SW480 (cell line): ENCODE measurements around the gene HBG1.

Experiments used
- DNase-seq: peaks from one replicate; pipeline ENCODE4 v3.0.0-alpha.2; 2016; ENCODE audit warnings: low spot score

Gene HBG1

GRCh38 chr11:5226732-5227310, 22.8 kb downstream of the HBG1 start, which contains the start of gene HBB:
HBB (minus strand) TSS chr11:5227071; CDS start chr11:5227021, 50 bp downstream.
- DNase-seq, result peak; percentile 64

GRCh38 chr11:5225480-5225871, 24.2 kb downstream of the HBG1 start:
- DNase-seq, result no peak

- no peak for DNase-seq
Measured at GRCh38 chr11:5224538-5225479, 24.8 kb downstream of the HBG1 start.

- DNase-seq, result no peak
Measured at GRCh38 chr11:5223686-5224085, 26.0 kb downstream of the HBG1 start.

- DNase-seq, result no peak
Measured at GRCh38 chr11:5223146-5223545, 26.5 kb downstream of the HBG1 start.

DNA sequence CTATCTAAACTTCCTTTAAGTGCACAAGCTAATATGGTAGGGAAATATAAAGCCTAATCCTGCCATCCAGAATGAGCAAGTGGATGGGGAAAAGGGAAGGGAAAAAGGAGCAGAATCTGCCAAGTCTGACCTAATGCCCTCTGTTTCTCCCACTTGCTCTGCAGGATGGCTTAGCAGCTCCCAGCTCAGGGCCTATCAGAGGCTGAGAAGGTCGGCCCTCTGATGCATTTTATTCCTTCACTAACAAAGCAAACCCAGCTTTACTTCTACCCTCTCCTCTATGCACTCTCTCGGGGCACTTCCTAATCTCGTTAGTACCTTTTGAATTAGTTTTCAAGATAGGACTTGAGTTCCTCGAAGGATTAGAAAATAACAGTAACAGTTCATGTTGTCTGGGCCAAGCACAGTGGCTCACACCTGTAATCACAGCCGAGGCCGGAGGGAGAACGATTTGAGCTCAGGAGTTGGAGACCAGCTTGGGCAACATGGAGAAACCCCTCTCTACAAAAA, 39.2 kb downstream of the HBG1 start:
- DNase-seq, result no peak

- peak; percentile 62 for DNase-seq
Measured at GRCh38 chr11:5204787-5205186, 44.9 kb downstream of the HBG1 start.

DNA sequence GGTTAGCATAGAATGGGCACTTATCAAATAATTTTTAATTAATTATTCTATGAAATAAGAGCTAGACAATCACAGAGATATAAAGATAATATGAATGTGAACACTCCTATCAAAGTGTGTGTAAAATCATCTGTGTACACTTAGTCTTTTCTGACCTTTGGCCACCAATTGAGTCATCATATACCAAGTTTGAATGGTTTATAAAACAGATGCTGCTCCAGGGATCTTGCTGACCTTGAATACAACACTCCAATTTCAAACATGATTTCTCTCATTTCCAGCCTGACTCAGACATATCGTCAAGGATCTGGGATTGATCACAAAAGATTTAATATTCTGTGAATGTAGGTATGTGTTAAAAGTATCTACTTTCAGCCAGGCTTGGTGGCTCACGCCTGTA, 46.3 kb downstream of the HBG1 start:
- no peak for DNase-seq

- no peak for DNase-seq
Measured at GRCh38 chr11:5200582-5200981, 49.1 kb downstream of the HBG1 start, which contains the start of gene OR51V1. OR51V1 (minus strand) TSS chr11:5200682; CDS start chr11:5200682, 0 bp downstream.

GRCh38 chr11:5198285-5198684, 51.4 kb downstream of the HBG1 start:
- DNase-seq, result no peak
